H1 (cell line): ENCODE results near the gene AGAP3. TPM values are rescaled to one million over a fixed set of nuclear protein-coding genes. Genes with fewer than 3 reads are reported as not detected.

ENCODE experiments used
- ATF2 ChIP-seq: IDR thresholded peaks from 2 replicates; pipeline ENCODE4 v1.6.1; 2012; ENCODE audit warnings: low read length, inconsistent platforms
- KDM1A ChIP-seq: fragments of 200-600, 300-600 bp; sonication (generic); IDR thresholded peaks from 2 replicates; pipeline ENCODE4 v1.7.1; 2016; ENCODE audit warnings: mild to moderate bottlenecking, low read length, borderline replicate concordance
- MAFK ChIP-seq: IDR thresholded peaks from 2 replicates; pipeline ENCODE4 v1.6.1; 2012; ENCODE audit warnings: low read depth, mild to moderate bottlenecking, improper control_type of control experiment, low read length
- SAP30 ChIP-seq: fragments of 300-600 bp; sonication (generic); IDR thresholded peaks from 2 replicates; pipeline ENCODE4 v1.7.1; 2012; ENCODE audit warnings: low read length, moderate library complexity, mild to moderate bottlenecking, inconsistent platforms; ENCODE audit not compliant: insufficient read depth, insufficient replicate concordance
- SIX5 ChIP-seq: IDR thresholded peaks from 2 replicates; pipeline ENCODE4 v1.6.1; 2011; ENCODE audit warnings: mild to moderate bottlenecking, low read depth, low read length
- TAF1 ChIP-seq: IDR thresholded peaks from 2 replicates; pipeline ENCODE4 v1.6.1; 2011; ENCODE audit warnings: mild to moderate bottlenecking, low read depth, low read length
- TAF7 ChIP-seq: optimal IDR thresholded peaks from 2 replicates; pipeline ENCODE3; 2011; ENCODE audit warnings: low read depth, mild to moderate bottlenecking, inconsistent platforms, low read length, moderate library complexity, borderline replicate concordance
- TEAD4 ChIP-seq: IDR thresholded peaks from 2 replicates; pipeline ENCODE4 v1.6.1; 2012; ENCODE audit warnings: low read depth, low read length, inconsistent platforms, mixed read lengths
- YY1 ChIP-seq: IDR thresholded peaks from 2 replicates; pipeline ENCODE4 v1.6.1; 2011; ENCODE audit warnings: low read depth, mild to moderate bottlenecking, low read length
- polyA plus RNA-seq, 7 experiments: library from polyadenylated mRNA; depleted of rRNA in 3 of 7; stranded (reverse) in 5 of 7; unstranded in 2 of 7; fragments of >200 nt in 5 of 7; fragments of 200-250 nt in 2 of 7; gene quantifications; 1 replicate in 5 of 7; 2 replicates in 1 of 7; 4 replicates in 1 of 7; pipeline versions ENCODE4 v1.2.1 to v1.2.3, GENCODE V29; 2011 to 2013; ENCODE audit warnings: missing spikeins in 2 of 7, mixed read lengths in 2 of 7
- total RNA-seq: library from RNA; stranded (reverse); fragmentation: NEBNext Ultra II Directional; extraction: Animal tissue kit (Norgen Biotek cat#: 25700); gene quantifications from 2 replicates; pipeline ENCODE4 v1.2.1, GENCODE V29; 2021

The AGAP3 gene
- total and polyA plus RNA-seq, 2 of the 8 experiments (the other 6 are each of a cell fraction or from before 2014, with no cell fraction given) = 66.4 to 120 TPM

- TF ChIP-seq TEAD4 (0 out of 2 replicates have a peak, but pooled peaks have one; percentile 24), YY1 (no peak), SIX5 (no peak), TAF7 (no peak), SAP30 (no peak), KDM1A (no peak), MAFK (no peak), ATF2 (no peak), TAF1 (no peak)
These were observed 37.7 kb downstream of the AGAP3 start (continued) for GRCh38 chr7:151123822-151124464.
